ENCODE measurements around the gene BATF2.

The BATF2 gene

DNA sequence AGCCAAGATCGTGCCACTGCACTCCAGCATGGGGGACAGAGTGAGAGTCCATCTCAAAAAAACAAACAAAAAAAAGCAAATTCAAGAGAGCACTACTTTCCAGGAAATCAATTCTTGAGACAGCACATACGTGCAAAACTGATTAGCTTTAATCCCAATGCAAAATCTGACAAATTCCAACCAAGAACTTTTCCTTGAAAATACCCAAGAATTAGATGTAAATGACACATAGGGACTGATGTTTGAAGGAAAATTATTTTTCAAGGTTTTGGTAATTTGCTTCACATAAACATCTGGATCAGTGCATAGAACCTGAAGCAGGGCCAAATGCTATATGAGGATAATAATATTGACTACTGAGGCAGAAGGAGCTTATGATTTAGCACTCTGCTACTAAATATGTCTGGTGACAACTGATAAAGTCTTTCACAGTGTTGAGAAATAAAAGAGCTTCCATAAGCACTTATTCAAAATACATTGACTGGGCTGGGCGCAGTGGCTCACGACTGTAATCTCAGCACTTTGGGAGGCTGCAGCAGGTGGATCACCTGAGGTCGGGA is 33.6 kb downstream of the BATF2 start:
- DNase-seq: no peak

DNA sequence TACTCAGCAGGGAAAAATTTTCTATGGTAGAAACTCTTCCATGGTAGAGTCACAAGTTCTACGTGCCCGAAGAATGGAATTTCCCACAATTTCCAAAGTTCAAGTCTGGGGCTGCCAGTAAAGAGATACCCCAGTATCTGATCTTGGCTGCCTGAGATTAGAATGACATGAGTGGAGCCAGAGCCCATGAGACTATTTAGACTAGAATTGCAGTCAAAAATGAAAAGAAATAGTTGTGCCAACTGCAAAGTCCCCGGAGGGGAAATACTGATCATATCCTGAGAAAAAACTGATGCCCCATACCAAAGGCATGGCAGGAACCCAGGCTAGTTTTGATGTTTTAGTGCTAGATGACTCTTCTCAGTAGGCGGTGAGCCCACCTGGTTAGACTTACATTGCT is 36.1 kb downstream of the BATF2 start:
- DNase-seq: no peak

DNA sequence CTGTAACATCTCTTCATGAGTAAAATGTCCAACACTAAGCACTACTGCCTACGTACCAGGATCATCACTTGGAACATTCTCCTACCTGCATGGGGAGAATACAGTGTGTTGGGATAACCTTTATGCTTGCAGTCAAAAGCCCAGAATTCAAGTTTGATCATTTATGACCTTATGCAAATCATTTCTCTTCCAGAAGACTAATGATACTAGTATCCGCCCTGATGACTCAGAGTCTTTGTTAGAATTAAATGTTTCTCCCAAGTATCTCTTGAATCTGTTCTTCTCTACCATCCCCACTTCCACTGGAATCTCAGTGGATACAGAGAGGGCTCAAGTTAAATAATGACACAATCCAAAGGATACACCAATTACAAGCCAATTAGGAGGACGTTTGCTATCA is 37.3 kb downstream of the BATF2 start:
- no peak for DNase-seq

DNA sequence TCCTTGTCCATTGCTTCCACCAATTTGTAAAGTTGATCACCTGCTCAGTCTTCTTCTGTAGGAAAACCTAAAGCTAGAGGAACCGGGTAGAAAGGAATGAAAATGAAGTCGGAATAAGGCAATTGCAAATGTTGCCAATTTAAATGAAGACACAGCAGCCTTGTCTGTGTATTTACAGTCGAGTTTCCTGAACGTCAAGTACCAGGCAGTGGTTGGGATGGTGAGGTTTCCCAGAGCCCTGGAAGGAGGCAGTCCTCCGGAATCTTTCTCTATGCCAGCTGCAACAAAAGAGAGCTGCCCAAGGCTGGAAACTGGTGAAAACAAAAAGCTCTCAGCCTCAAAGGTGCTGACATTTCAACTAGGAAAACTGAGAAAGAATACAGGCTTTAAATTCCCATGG is 42.6 kb downstream of the BATF2 start:
- no peak for DNase-seq

DNA sequence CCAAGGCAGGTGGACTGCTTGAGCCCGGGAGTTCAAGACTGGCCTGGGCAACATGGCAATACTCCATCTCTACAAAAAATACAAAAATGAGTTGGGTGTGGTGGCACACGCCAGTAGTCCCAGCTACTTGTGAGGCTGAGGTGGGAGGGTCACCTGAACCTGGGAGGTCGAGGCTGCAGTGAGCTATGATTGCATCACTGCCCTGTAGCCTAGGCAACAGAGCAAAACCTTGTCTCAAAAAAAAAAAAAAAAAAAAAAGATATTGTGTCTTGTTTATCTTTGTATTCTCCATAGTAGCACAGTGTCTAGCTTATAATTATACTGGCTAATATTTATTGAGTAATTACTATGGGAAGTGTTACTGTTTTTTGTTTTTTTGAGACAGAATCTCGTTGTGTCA is 45.2 kb downstream of the BATF2 start:
- no peak for DNase-seq

DNA sequence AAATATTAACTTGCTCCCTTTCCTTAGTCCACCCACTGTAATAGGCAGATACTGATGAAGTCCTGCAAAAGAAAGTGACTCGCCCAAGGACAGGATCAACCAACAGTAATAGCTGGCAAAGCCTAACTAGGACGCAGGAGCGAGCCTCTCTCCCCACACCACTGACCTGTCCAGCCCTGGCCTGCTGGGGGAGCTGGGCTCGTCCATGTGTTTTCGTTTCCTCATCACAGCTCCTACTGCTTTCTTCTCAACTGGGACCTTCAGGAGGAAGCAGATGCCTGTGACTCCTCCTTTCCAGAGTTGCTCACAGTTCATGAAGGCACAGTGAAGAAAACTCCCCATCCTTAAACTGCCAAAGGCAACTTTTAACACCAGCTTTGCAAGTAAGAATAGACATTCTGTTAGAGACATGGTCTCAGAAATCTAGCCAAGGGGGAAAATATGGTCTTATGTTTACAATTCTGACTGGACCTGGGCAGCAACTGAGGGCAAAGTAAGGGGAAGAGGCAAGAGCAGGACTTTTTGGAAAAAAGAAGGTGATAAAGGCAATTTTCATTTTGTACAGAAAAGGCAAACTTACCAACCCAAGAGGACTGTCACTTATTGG is 49.5 kb downstream of the BATF2 start:
- peak; percentile 29 to 58 for DNase-seq

All from inflammatory macrophage (primary cell).